ENCODE results near the gene PRSS48. TPM values are rescaled to one million over a fixed set of nuclear protein-coding genes. Genes with fewer than 3 reads are reported as not detected.

The PRSS48 gene
- total and polyA plus RNA-seq, 10 of the 15 experiments (the other 5 are each of a cell fraction or from before 2014, with no cell fraction given): not detected

GRCh38 chr4:151321586-151321985, 44.6 kb downstream of the PRSS48 start:
- Histone ChIP-seq H3K9ac (ENCODE audit: control insufficient read depth, insufficient read depth, low read length) (no peak overlapping the region), H3K4me2 (ENCODE audit: control insufficient read depth, insufficient read depth) (no peak overlapping the region), H3K79me2 (ENCODE audit: control insufficient read depth, insufficient read depth, low read length) (no peaks in the 10 kb centered on the region)

More at GRCh38 chr4:151321586-151321985, 44.6 kb downstream of the PRSS48 start:
- Histone ChIP-seq H2AFZ (ENCODE audit: control insufficient read depth, low read depth, low read length) (no peak overlapping the region), H3K9me3 (replicated peaks; ENCODE audit: control insufficient read depth, insufficient read depth, low read length) (no peaks in the 10 kb centered on the region; the same call in 2 of the 3 replicates), H3K4me3 (no peak overlapping the region), H3K36me3 (ENCODE audit: control insufficient read depth in 2 of 2, insufficient read depth in 2 of 2, low read length in 1 of 2) (no peaks in the 10 kb centered on the region), H4K20me1 (ENCODE audit: control insufficient read depth, insufficient read depth) (no peaks in the 10 kb centered on the region), H3K4me1 (ENCODE audit: control insufficient read depth, insufficient read depth, low read length) (no peaks in the 10 kb centered on the region), H3K27ac (ENCODE audit: control insufficient read depth, insufficient read depth) (no peak overlapping the region), H3K27me3 (replicated peaks in 1 of 2; ENCODE audit: control insufficient read depth in 2 of 2, insufficient read depth in 2 of 2, low read length in 1 of 2) (peaks cover 7 to 13% of the 10 kb centered on the region in 2 experiments)
- WGBS (ENCODE audit: insufficient coverage, insufficient replicate concordance, low lambda C conversion rate, missing lambda C conversion rate): 0% methylated on average over 1 of the region's 1 CpG
- DNase-seq (ENCODE audit: low read depth, low spot score) (no peak), ATAC-seq (no peak), FAIRE-seq (no peak)
- in situ Hi-C loops (cut with MboI): no loop called here
- BruUV-seq (replicated peaks): no TSS peak
- intact Hi-C loops (cut with micrococcal nuclease; ENCODE audit: unreplicated experiment): no loop called here
- SMC1A ChIA-PET (ENCODE audit: uncharacterized antibody, unreplicated experiment): no interaction called here
- TF ChIP-seq RAD51 (IDR thresholded peaks at IDR 0.05): no peak
- no peak for TF ChIP-seq E2F8 (IDR thresholded peaks at IDR 0.05; ENCODE audit: low read depth, partially characterized antibody)
- TF ChIP-seq CBX5 (IDR thresholded peaks at IDR 0.05; ENCODE audit: low read depth): no peak
- no peak for TF ChIP-seq STAT1 (conservative IDR thresholded peaks at IDR 0.05)
- TF ChIP-seq ZNF592 (IDR thresholded peaks at IDR 0.05): no peak
- TF ChIP-seq DPF2 (IDR thresholded peaks at IDR 0.05): no peak
- no peak for TF ChIP-seq STAT3 (IDR thresholded peaks at IDR 0.05; ENCODE audit: low read depth, low read length)
- POLR2A ChIA-PET: no interaction called here
- RAD21 ChIA-PET (ENCODE audit: unreplicated experiment): no interaction called here
- CTCF ChIA-PET: interaction anchor here (1.1 kb wide), 1 partner anchor 45 kb away, joined by 3 read pairs; the partner anchor contains the start of gene PRSS48

Data from GM12878 (cell line).